Measurements from ENCODE around the gene WNT4.

GRCh38 chr1:22190731-22191130 is 47.8 kb upstream of the WNT4 start:
- TF ChIP-seq CTCF (IDR thresholded peaks at IDR 0.05) (no peak), TCF7L2 (IDR thresholded peaks at IDR 0.05; ENCODE audit: low read depth, low read length) (no peak), REST (IDR thresholded peaks at IDR 0.05; ENCODE audit: insufficient read depth in 1 of 2, low read depth in 2 of 2, low read length in 1 of 2) (no peak)
